GM12873 (cell line): ENCODE data around the gene HIVEP1.
A peak's percentile ranks its signal among the peaks of the same experiment; 100 is the strongest.

Source experiments
- TF ChIP-seq, protein P1 (sequence below): IDR thresholded peaks from 2 replicates; pipeline ENCODE4 v1.5.1; 2012; ENCODE audit warnings: low read depth, mild to moderate bottlenecking, moderate library complexity, low read length, control low read depth; ENCODE audit not compliant: insufficient read depth; ENCODE audit errors: missing control alignments

Gene HIVEP1

DNA sequence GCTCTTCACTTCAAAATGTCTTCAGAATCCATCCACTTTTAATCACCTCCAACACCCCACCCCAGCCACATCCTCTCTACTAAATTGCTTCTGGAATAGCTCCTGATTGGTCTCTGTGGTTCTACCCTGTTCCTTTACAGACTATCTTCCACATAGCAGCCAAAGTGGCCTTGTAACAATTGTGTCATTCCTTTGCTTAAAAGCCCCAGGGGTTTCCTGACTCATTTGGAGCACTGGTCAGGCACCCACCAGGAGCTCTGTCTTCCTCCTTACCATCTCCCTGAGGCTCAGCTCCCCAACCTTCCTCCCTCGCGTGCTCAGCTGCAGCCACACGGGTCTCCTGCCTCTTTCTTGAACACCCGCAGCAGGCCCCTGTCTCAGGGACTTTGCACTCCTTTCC is 126.8 kb downstream of the HIVEP1 start:
- TF ChIP-seq, protein P1, sequence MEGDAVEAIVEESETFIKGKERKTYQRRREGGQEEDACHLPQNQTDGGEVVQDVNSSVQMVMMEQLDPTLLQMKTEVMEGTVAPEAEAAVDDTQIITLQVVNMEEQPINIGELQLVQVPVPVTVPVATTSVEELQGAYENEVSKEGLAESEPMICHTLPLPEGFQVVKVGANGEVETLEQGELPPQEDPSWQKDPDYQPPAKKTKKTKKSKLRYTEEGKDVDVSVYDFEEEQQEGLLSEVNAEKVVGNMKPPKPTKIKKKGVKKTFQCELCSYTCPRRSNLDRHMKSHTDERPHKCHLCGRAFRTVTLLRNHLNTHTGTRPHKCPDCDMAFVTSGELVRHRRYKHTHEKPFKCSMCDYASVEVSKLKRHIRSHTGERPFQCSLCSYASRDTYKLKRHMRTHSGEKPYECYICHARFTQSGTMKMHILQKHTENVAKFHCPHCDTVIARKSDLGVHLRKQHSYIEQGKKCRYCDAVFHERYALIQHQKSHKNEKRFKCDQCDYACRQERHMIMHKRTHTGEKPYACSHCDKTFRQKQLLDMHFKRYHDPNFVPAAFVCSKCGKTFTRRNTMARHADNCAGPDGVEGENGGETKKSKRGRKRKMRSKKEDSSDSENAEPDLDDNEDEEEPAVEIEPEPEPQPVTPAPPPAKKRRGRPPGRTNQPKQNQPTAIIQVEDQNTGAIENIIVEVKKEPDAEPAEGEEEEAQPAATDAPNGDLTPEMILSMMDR = no peak

DNA sequence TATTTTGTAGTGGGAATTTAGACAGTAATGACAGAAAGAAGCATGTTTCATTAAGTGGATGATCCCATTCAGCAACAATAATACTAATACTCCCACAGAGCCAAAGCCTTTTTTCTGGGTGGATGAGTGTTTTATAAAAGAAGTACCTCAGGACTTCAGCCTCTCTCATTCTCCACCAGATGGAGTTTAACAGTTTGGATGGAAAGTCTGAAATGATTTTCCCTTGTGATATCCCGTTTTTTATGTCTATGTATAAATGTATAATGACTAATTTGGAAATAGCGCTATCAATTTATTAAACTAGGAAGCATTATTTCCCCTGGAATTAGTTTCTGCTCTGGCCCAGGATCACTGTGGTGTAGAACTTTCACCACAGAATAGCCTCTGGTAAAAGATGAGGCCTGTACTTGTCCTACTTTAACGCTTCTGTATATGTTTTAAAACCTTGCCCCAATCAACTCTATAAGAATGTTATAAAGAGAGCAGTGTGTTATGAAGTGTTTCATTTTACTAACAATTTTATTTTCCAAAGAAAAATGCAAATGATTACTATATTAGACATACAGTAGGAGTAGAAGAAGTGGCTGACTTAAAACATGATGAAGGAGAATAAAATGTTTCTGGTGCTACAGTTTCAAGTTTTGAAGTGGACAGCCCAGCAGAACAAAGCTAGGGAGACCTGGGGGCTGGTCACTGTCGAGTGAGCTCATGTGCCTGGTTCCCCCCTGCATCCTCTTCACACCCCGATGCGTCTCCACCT is 135.6 kb downstream of the HIVEP1 start:
- TF ChIP-seq, protein P1 = no peak

DNA sequence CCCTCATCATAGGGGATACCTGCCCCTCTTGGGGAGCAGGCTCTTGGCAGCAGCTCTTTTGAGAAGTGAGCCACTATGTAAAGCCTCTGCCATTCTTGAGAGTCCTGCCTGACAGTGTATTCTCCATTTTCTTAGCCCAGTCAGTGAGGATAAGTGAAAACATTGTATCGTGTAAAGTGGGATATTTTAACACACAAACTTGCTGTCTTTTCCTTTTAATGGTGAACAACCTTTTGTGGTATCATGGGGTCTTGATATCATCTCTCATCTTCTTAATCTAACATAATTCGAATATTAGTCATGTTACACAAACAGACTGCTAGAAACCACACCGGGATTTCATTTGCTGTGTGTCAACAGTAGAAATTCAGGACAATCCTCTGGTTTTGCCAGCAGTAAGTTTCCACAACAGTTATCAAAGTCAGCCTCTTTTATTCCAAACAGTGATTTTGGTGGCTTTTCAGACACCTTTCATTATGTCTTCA is 136.2 kb downstream of the HIVEP1 start:
- TF ChIP-seq, protein P1 = no peak

DNA sequence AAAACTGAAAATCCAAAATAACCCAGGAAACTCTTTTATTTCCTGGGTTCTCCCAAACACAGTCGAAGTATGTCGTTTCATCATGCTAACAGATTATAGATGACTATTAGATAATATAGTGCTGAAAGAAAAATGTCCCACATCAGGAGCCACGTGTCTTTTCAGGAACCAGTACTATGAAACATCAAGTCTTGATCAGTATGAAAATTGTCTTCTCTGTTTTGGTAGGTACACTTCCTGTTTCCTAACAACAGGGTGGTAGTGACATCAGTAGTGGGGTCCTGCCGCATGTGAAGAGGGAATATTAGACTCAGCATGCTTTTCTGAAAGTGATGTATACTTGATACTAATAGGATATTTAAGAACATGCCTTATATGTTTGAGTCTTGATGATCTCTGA is 136.7 kb downstream of the HIVEP1 start:
- TF ChIP-seq, protein P1 = no peak

DNA sequence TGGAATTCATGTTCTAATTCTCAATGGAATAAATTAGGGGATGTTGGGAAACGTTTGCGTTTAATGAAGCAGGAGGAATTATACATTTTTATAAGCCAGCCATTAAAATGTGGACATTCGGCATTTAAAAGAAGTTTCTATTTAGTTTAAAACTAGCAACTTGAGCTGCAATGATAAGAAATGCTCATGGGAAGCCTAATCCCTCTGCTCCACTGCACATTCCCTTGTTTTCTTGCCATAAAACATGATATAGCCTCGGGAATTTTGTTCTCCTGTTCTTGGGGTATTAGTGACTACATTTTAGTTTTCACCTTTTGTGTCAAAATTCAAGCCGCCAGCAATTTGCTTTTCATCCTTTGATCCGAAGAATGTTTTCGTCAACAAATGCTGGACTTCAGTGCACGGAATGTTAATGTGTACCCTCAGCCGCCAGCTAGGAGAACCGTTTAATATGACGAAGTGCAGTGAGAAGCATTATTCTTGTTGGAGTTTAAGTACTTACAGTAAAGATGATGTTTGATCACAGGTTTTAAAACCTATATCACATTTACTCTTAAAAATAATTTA is 137.9 kb downstream of the HIVEP1 start:
- TF ChIP-seq, protein P1 = no peak

DNA sequence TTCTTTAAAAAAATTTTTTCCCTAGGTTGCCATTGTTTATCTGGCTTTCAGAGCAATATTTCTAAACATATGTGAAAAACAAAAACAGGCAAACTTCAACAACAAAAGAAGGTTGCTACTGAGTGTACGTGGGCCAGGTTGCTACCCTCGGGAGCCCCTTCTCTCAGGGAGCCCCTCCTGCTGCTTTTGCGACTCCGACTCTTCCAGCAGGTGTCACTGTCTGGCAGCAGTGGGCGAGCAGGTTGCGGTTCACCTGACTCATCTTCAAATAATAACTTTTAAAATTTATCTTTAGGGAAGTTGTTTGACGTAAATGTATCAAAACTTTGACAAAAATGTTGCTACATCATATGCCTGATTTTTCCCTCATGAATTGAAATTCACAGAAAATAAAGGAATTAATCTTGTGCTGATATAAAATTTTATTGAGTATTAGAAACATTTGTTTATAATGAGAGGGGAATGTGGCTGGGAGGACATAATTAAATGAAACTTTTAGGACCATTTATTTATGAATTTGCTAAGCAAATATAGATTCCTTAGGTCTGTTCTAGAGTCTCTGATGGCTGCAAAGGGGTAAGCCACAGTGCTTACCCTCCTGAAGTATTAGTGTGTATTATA is 138.8 kb downstream of the HIVEP1 start:
- TF ChIP-seq, protein P1 = peak; percentile 50

DNA sequence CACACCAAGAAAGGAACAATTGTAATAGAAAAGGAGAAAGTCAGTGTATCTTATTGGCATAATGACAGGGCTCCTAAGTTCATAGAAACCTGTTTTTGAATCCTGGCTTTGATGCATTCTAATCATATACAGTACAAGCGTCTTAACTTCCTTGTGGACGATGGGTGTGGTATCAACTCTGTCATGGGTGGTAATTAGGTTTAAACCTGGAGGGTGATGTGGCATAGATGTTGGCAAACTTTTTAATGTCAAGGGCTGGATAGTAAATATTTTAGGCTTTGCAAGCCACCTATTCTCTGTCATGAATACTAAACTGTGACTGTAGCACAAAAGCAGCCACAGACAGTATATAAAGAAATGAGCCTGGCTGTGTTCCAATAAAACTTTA is 139.3 kb downstream of the HIVEP1 start:
- TF ChIP-seq, protein P1 = no peak
